ENCODE measurements around the gene U2AF1L4. TPM values are rescaled to one million over a fixed set of nuclear protein-coding genes. Genes with fewer than 3 reads are reported as not detected.

U2AF1L4 gene
- 74.8 TPM for polyA plus RNA-seq

GRCh38 chr19:35745328-35746086 is at the start of gene U2AF1L4, which contains the start of gene PSENEN:
TSS of gene U2AF1L4 (minus strand) at chr19:35745418. CDS start at chr19:35745391, 27 bp downstream.
TSS of gene PSENEN (plus strand) at chr19:35745651. CDS start at chr19:35745931, 280 bp downstream.
- H3K36me3 Mint-ChIP-seq: peaks cover 8% of the 10 kb centered on the region
- peaks cover 20 to 47% (median 42%) of the 10 kb centered on the region in 3 donors for H3K4me1 Mint-ChIP-seq

GRCh38 chr19:35793381-35794165 is 48.4 kb upstream of the U2AF1L4 start:
- Mint-ChIP-seq H3K4me1 (no peaks in the 10 kb centered on the region), H3K27ac (no peak overlapping the region), H3K4me3 (no peak overlapping the region), H3K36me3 (no peaks in the 10 kb centered on the region), H3K9me3 (no peaks in the 10 kb centered on the region), H3K27me3 (peaks cover 18% of the 10 kb centered on the region)

More at GRCh38 chr19:35745328-35746086, at the start of gene U2AF1L4, which contains the start of gene PSENEN:
- Mint-ChIP-seq H3K9me3 (no peaks in the 10 kb centered on the region), H3K27me3 (no peaks in the 10 kb centered on the region), H3K27ac (peak within 1 kb of the TSS; percentile 99 to 100 (median 99)), H3K4me3 (peak within 1 kb of the TSS; percentile 96 to 100 (median 100))

- no peak overlapping the region for H3K4me3 Mint-ChIP-seq
- H3K27me3 Mint-ChIP-seq: peaks cover 15% of the 10 kb centered on the region
- H3K27ac Mint-ChIP-seq: no peak overlapping the region
- no peaks in the 10 kb centered on the region for H3K36me3 Mint-ChIP-seq
- H3K4me1 Mint-ChIP-seq: no peaks in the 10 kb centered on the region
- no peaks in the 10 kb centered on the region for H3K9me3 Mint-ChIP-seq
These were observed 47.7 kb upstream of the U2AF1L4 start for GRCh38 chr19:35792888-35793287.

- Mint-ChIP-seq H3K4me3 (no peak overlapping the region), H3K4me1 (no peaks in the 10 kb centered on the region), H3K27ac (no peak overlapping the region), H3K9me3 (no peaks in the 10 kb centered on the region), H3K27me3 (peaks cover 15% of the 10 kb centered on the region), H3K36me3 (no peaks in the 10 kb centered on the region)
These were observed 47.1 kb upstream of the U2AF1L4 start for GRCh38 chr19:35792312-35792711.

GRCh38 chr19:35791814-35792279 is 46.6 kb upstream of the U2AF1L4 start:
- Mint-ChIP-seq H3K4me3 (no peak overlapping the region), H3K27me3 (peaks cover 12% of the 10 kb centered on the region), H3K4me1 (no peaks in the 10 kb centered on the region), H3K27ac (no peak overlapping the region), H3K9me3 (no peaks in the 10 kb centered on the region), H3K36me3 (no peaks in the 10 kb centered on the region)

GRCh38 chr19:35790981-35791813 is 46.0 kb upstream of the U2AF1L4 start:
- no peaks in the 10 kb centered on the region for H3K36me3 Mint-ChIP-seq
- H3K27ac Mint-ChIP-seq: no peak overlapping the region
- peaks cover 9% of the 10 kb centered on the region for H3K27me3 Mint-ChIP-seq
- no peaks in the 10 kb centered on the region for H3K9me3 Mint-ChIP-seq
- no peaks in the 10 kb centered on the region for H3K4me1 Mint-ChIP-seq
- H3K4me3 Mint-ChIP-seq: no peak overlapping the region

- Mint-ChIP-seq H3K27ac (no peak overlapping the region), H3K4me3 (no peak overlapping the region), H3K9me3 (no peaks in the 10 kb centered on the region), H3K4me1 (no peaks in the 10 kb centered on the region), H3K36me3 (no peaks in the 10 kb centered on the region), H3K27me3 (peaks cover 7% of the 10 kb centered on the region)
These were observed 45.0 kb upstream of the U2AF1L4 start for GRCh38 chr19:35789978-35790944.

- no peaks in the 10 kb centered on the region for H3K9me3 Mint-ChIP-seq
- H3K27me3 Mint-ChIP-seq: peaks cover 7% of the 10 kb centered on the region
- H3K27ac Mint-ChIP-seq: no peak overlapping the region
- H3K4me3 Mint-ChIP-seq: no peak overlapping the region
- H3K4me1 Mint-ChIP-seq: no peaks in the 10 kb centered on the region
- no peaks in the 10 kb centered on the region for H3K36me3 Mint-ChIP-seq
These were observed 44.2 kb upstream of the U2AF1L4 start for GRCh38 chr19:35789195-35789977.

GRCh38 chr19:35788205-35788960 is 43.2 kb upstream of the U2AF1L4 start:
- H3K4me1 Mint-ChIP-seq: peaks cover 0 to under 1% (median 0%) of the 10 kb centered on the region in 3 donors
- peak overlapping the region in 1 of 4 donors; percentile 47 for H3K4me3 Mint-ChIP-seq
- H3K27ac Mint-ChIP-seq: no peak overlapping the region
- H3K36me3 Mint-ChIP-seq: no peaks in the 10 kb centered on the region
- no peaks in the 10 kb centered on the region for H3K9me3 Mint-ChIP-seq
- peaks cover 7% of the 10 kb centered on the region for H3K27me3 Mint-ChIP-seq

- Mint-ChIP-seq H3K4me3 (no peak overlapping the region), H3K27me3 (peaks cover 7% of the 10 kb centered on the region), H3K36me3 (no peaks in the 10 kb centered on the region), H3K4me1 (peaks cover 0 to 6% (median 0%) of the 10 kb centered on the region in 3 donors), H3K9me3 (no peaks in the 10 kb centered on the region), H3K27ac (no peak overlapping the region)
These were observed 42.1 kb upstream of the U2AF1L4 start for GRCh38 chr19:35787227-35787799.

- H3K4me1 Mint-ChIP-seq: peaks cover 0 to 6% (median 0%) of the 10 kb centered on the region in 3 donors
- no peaks in the 10 kb centered on the region for H3K36me3 Mint-ChIP-seq
- peak overlapping the region in 1 of 3 donors; percentile 4 for H3K27ac Mint-ChIP-seq
- H3K4me3 Mint-ChIP-seq: no peak overlapping the region
- peaks cover 5% of the 10 kb centered on the region for H3K27me3 Mint-ChIP-seq
- H3K9me3 Mint-ChIP-seq: no peaks in the 10 kb centered on the region
These were observed 41.3 kb upstream of the U2AF1L4 start for GRCh38 chr19:35786299-35787160.

- Mint-ChIP-seq H3K36me3 (peaks cover 2% of the 10 kb centered on the region), H3K27ac (no peak overlapping the region), H3K27me3 (no peaks in the 10 kb centered on the region)
These were observed 40.1 kb upstream of the U2AF1L4 start for GRCh38 chr19:35785339-35785627.

More at GRCh38 chr19:35785339-35785627, 40.1 kb upstream of the U2AF1L4 start:
- Mint-ChIP-seq H3K9me3 (no peaks in the 10 kb centered on the region), H3K4me1 (peaks cover 0 to 6% (median 0%) of the 10 kb centered on the region in 3 donors), H3K4me3 (no peak overlapping the region)
